ENCODE measurements around the gene CLDN16.

The CLDN16 gene

DNA sequence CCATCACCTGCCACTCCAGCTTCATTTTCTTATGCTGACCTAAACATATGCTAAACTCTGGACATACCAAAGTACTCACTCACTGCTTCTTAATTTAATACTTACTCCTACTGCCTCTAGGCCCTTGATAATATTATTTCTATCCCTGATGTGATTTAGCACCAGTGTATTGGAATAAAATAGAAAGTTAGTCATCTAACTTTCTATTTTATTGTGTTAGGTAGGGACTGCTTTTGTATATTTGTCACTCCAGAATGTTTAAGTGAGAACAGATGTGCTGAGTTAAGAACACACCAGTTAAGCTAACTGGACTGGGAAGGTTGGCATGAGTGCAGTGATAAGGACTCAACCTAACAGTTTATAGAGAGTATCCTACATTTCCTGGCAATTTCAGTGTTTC lies 6.5 kb upstream of the CLDN16 start:
- H3K36me3 ChIP-seq (replicated peaks; ENCODE audit: insufficient read depth, low read length) = no peaks in the 10 kb centered on the region
- no peak overlapping the region for H3K4me3 ChIP-seq (ENCODE audit: low read length)
- H3K27ac ChIP-seq (ENCODE audit: low read length) = no peak overlapping the region
- no peaks in the 10 kb centered on the region for H3K9me2 ChIP-seq (replicated peaks; ENCODE audit: insufficient read depth, low read length)
- 0 out of 2 replicates have a peak, but pooled peaks cover 5% of the 10 kb centered on the region for H3K4me1 ChIP-seq (ENCODE audit: low read length)
- no peak overlapping the region for H3K4me2 ChIP-seq (ENCODE audit: low read depth, low read length)
- TF ChIP-seq EZH2 (optimal IDR thresholded peaks at IDR 0.05; ENCODE audit: low read depth, low read length) = no peak
- TF ChIP-seq EZH2phosphoT487 (IDR thresholded peaks at IDR 0.05; ENCODE audit: low read length) = no peak
- TF ChIP-seq, protein P1, sequence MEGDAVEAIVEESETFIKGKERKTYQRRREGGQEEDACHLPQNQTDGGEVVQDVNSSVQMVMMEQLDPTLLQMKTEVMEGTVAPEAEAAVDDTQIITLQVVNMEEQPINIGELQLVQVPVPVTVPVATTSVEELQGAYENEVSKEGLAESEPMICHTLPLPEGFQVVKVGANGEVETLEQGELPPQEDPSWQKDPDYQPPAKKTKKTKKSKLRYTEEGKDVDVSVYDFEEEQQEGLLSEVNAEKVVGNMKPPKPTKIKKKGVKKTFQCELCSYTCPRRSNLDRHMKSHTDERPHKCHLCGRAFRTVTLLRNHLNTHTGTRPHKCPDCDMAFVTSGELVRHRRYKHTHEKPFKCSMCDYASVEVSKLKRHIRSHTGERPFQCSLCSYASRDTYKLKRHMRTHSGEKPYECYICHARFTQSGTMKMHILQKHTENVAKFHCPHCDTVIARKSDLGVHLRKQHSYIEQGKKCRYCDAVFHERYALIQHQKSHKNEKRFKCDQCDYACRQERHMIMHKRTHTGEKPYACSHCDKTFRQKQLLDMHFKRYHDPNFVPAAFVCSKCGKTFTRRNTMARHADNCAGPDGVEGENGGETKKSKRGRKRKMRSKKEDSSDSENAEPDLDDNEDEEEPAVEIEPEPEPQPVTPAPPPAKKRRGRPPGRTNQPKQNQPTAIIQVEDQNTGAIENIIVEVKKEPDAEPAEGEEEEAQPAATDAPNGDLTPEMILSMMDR (IDR thresholded peaks at IDR 0.05; ENCODE audit: low read length) = no peak
- H2AFZ ChIP-seq (ENCODE audit: low read length) = no peak overlapping the region
- H3K9ac ChIP-seq (ENCODE audit: low read length) = no peak overlapping the region
- no peaks in the 10 kb centered on the region for H3F3A ChIP-seq (ENCODE audit: insufficient read depth, low read length)
- H3K9me3 ChIP-seq (replicated peaks; ENCODE audit: insufficient read depth, low read length) = no peaks in the 10 kb centered on the region
- H3K27me3 ChIP-seq (replicated peaks; ENCODE audit: insufficient read depth, low read length) = no peaks in the 10 kb centered on the region
- DNase-seq = no peak
- H4K20me1 ChIP-seq (ENCODE audit: insufficient read depth, low read length) = no peaks in the 10 kb centered on the region
- no peaks in the 10 kb centered on the region for H3K79me2 ChIP-seq (ENCODE audit: low read length)

DNA sequence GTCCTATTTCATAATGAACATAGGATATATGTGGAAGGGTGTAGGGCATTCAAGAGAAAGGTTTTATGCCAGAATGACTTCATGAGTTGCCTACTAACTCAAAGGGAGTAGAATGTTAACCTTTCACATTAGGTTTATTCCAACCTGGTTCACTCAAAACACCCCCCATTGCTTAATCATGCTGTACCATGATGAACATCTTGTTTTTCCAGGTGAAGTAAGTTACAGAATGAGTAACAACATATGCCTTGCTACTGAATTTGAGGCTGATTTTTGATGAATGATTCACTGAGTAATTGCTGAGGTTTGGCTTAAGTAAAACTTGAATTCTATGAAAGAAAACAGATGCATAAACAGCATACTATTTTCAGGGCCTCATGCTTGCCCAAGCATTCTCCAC lies 5.9 kb upstream of the CLDN16 start:
- no peaks in the 10 kb centered on the region for H3K36me3 ChIP-seq (replicated peaks; ENCODE audit: insufficient read depth, low read length)
- no peak overlapping the region for H3K4me2 ChIP-seq (ENCODE audit: low read depth, low read length)
- H3K4me1 ChIP-seq (ENCODE audit: low read length) = 0 out of 2 replicates have a peak, but pooled peaks cover 5% of the 10 kb centered on the region
- no peak overlapping the region for H3K9ac ChIP-seq (ENCODE audit: low read length)
- H3K27ac ChIP-seq (ENCODE audit: low read length) = no peak overlapping the region
- no peak for DNase-seq
- no peaks in the 10 kb centered on the region for H3K79me2 ChIP-seq (ENCODE audit: low read length)
- TF ChIP-seq EZH2 (optimal IDR thresholded peaks at IDR 0.05; ENCODE audit: low read depth, low read length) (no peak), EZH2phosphoT487 (IDR thresholded peaks at IDR 0.05; ENCODE audit: low read length) (no peak)
- TF ChIP-seq, protein P1 (IDR thresholded peaks at IDR 0.05; ENCODE audit: low read length) = no peak
- no peaks in the 10 kb centered on the region for H3K9me2 ChIP-seq (replicated peaks; ENCODE audit: insufficient read depth, low read length)
- H3K9me3 ChIP-seq (replicated peaks; ENCODE audit: insufficient read depth, low read length) = no peaks in the 10 kb centered on the region
- H4K20me1 ChIP-seq (ENCODE audit: insufficient read depth, low read length) = no peaks in the 10 kb centered on the region
- no peaks in the 10 kb centered on the region for H3F3A ChIP-seq (ENCODE audit: insufficient read depth, low read length)
- H2AFZ ChIP-seq (ENCODE audit: low read length) = no peak overlapping the region
- no peak overlapping the region for H3K4me3 ChIP-seq (ENCODE audit: low read length)
- no peaks in the 10 kb centered on the region for H3K27me3 ChIP-seq (replicated peaks; ENCODE audit: insufficient read depth, low read length)

DNA sequence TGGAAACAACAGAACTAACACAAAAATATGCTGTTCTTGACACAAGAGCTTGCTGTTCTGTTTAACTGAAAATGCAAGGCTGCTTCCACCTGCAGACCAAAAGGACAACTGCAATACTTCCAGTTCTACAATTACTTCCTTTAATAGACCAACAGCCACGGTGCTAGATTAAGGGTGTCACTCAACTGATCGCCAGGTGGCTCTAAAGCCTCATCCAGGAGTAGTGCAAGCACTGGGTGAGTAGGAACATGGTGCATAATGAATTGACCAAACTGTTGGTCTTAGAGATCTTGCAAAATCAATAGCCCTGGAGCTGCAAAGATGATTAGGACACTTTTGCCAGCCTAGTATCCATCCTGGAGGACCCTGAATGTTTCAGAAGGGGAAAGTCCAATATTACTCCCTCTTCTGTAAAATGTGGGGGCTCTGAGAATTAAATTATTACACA lies 3.6 kb upstream of the CLDN16 start:
- peak; percentile 92 for DNase-seq
- no peak overlapping the region for H3K9ac ChIP-seq (ENCODE audit: low read length)
- no peaks in the 10 kb centered on the region for H3F3A ChIP-seq (ENCODE audit: insufficient read depth, low read length)
- H3K4me1 ChIP-seq (ENCODE audit: low read length) = 0 out of 2 replicates have a peak, but pooled peaks cover 5% of the 10 kb centered on the region
- H3K79me2 ChIP-seq (ENCODE audit: low read length) = no peaks in the 10 kb centered on the region
- no peaks in the 10 kb centered on the region for H3K9me2 ChIP-seq (replicated peaks; ENCODE audit: insufficient read depth, low read length)
- no peak overlapping the region for H3K4me2 ChIP-seq (ENCODE audit: low read depth, low read length)
- no peaks in the 10 kb centered on the region for H3K27me3 ChIP-seq (replicated peaks; ENCODE audit: insufficient read depth, low read length)
- H4K20me1 ChIP-seq (ENCODE audit: insufficient read depth, low read length) = no peaks in the 10 kb centered on the region
- H3K27ac ChIP-seq (ENCODE audit: low read length) = no peak overlapping the region
- no peak overlapping the region for H2AFZ ChIP-seq (ENCODE audit: low read length)
- no peak overlapping the region for H3K4me3 ChIP-seq (ENCODE audit: low read length)
- no peaks in the 10 kb centered on the region for H3K36me3 ChIP-seq (replicated peaks; ENCODE audit: insufficient read depth, low read length)
- no peaks in the 10 kb centered on the region for H3K9me3 ChIP-seq (replicated peaks; ENCODE audit: insufficient read depth, low read length)
- TF ChIP-seq, protein P1 (IDR thresholded peaks at IDR 0.05; ENCODE audit: low read length) = peak; percentile 91
- no peak for TF ChIP-seq EZH2 (optimal IDR thresholded peaks at IDR 0.05; ENCODE audit: low read depth, low read length)

All from MM.1S (cell line).